HG02870 (cell line): ENCODE measurements around the gene SHLD2.
"Not testable (repeated sequence)": the region's sequence is repeated elsewhere in the genome, so short reads cannot be mapped to it uniquely, and the experiment has no call there.

Source experiments
- ATAC-seq: cut with Tn5 transposase; IDR thresholded peaks from one replicate; pipeline ENCODE4 v1.9.1; 2021; ENCODE audit warnings: mild to moderate bottlenecking, moderate library complexity; ENCODE audit not compliant: unreplicated experiment

The SHLD2 gene

DNA sequence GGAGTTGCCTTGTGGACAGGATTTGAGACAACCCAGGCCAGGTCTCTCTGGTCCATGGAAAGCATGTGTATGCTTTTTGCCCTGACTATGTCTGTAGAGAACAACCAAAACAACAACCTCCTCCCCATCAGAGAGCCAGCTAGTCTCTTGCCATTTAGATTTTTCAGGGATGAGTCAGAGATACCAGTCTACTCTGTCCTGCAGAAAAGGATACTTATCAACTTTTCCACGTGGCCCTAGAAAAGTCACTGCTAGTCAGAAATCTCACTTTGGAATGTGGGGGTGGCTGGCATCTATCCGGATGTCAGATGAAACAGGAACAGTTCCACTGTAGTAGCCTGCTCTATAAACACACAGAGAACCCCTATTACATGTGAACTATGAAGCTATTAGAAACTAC is 116.8 kb downstream of the SHLD2 start:
- ATAC-seq = not testable (repeated sequence)

DNA sequence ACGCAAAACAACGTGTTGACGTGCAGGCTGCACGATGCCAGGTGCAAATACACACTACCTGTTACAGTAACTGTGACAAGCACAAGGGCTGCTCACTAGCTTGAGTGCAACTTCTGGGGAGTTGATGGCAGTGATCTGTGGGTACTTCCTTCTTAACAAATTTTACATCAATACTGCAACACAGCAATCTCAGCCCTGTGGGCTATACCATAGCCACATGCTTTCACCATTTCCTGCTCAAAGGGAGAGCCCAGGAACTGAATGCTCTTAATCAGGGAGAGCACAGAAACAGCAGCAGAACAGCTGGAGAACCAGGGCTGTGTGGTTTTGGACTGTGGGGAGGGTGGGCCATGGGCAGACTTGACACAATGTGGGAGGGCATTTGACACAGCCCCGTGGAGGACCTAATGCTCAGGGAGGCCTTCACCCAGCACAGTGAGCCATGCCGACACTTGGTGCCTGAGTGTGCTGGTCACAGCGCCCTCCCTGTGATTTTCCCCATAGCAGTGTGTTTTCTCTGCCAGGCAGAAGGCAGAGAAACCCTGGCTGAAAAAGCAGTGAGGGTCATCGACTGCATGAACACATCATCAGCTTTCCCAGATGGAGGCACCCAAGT is 118.3 kb downstream of the SHLD2 start:
- not testable (repeated sequence) for ATAC-seq

DNA sequence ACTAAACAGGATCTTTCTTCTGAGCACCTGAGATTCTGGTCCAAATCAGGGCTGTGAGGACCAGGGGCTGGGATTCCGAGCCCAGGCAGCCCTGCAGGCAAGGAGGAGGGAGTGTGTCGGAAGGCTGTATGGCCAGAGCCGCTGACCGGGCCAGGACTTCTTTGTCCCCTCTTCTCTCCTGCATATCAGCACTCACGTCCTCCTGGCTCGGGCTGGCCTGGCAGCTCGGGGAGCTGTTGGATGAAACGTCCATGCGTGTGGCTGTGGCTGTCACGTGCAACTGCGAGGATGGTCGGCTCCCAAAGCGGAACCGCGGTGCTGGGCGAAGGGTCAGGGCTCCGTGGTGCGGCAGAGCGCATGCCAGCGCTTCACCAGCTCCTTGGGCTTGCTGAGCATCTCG is 118.8 kb downstream of the SHLD2 start:
- not testable (repeated sequence) for ATAC-seq

DNA sequence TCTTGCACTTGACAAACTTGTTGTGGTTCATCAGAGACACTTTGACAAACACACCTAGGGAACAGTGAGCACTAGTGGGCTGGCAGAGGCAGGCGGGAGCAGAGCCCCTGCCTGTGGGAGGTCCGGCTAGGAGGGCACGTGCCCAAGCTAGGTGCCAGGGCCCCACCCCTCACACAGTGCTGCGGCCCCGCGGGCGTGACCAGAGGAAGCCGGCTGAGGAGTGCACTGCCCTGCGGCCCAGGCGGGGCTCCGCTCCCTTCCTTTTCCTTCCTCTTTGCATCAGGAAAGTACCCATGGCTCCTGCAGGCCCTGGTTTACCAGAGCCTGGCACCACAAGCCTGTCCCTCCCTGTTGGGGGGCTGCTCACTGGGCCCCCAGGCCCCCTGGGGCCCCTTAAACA is 121.1 kb downstream of the SHLD2 start:
- not testable (repeated sequence) for ATAC-seq

DNA sequence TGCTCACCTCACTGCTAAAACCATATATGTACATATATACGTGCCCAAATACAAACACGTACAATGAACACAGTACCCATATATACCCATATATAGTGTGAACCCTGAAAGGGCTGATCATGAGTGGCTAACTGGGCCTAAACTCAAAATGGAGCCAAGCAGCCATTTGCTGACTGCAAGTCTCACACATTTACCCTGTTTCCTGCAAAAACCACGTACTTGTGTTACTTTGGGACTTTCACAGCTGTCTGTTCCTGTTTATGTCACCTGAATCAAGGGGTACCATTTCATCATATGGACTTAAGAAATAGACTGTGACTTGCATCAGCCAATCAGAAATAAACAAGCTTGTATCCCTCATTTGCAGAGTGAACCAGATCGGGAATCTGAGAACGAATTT is 124.4 kb downstream of the SHLD2 start:
- ATAC-seq = not testable (repeated sequence)

DNA sequence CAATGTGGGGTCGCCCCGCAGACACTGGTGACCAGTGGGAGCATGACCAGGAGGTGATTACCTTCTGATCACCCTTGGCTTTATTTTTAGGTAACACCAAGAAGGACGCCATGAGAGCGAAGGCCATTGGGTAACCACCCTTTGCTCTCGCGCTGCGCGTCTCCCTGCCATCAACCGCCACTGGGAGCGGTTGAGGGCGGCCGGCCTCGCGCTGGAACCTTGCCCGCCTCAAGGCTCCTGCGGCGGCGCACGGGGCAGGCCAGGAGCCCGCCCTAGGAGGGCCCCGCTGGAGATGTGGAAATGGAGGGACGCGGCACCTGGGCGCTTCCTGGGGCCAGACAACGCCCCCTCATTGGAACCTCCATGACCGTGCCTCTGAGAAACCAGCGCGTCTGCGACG is 127.8 kb downstream of the SHLD2 start:
- ATAC-seq = not testable (repeated sequence)

DNA sequence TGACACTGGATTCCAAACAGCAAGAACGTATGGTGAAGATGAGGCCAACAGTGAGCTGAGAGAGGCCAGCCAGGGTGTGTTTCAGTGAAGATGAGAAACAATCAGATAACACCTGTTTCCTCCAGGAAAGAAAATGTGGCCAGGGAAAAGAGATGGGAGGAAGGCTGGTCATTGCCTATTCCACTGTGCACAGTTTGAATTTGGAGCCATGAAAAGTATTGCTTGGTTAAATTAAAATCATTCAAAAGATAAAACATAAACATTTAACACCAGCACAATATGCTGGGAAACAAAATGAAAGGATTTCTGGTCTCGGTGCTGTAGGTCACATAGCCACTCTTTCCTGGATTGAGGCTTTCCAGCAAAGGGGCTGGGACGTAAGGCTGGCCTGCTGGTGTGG is 130.1 kb downstream of the SHLD2 start, which contains the start of gene NUTM2A:
NUTM2A (plus strand) TSS at position 301 of the 400 bp plus-strand sequence. CDS start 383 bp downstream, outside the sequence.
- ATAC-seq = not testable (repeated sequence)

DNA sequence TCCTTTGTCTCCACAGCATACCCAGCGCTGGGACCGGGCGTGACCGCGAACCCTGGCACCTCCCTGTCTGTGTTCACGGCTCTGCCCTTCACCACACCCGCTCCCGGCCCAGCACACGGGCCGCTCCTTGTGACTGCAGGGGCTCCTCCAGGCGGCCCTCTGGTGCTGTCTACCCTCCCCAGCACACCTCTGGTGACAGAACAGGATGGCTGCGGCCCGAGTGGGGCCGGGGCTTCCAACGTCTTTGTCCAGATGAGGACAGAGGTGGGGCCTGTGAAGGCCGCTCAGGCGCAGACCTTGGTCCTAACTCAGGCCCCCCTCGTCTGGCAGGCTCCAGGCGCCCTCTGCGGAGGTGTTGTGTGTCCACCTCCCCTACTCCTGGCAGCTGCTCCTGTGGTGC is 133.2 kb downstream of the SHLD2 start:
- not testable (repeated sequence) for ATAC-seq

DNA sequence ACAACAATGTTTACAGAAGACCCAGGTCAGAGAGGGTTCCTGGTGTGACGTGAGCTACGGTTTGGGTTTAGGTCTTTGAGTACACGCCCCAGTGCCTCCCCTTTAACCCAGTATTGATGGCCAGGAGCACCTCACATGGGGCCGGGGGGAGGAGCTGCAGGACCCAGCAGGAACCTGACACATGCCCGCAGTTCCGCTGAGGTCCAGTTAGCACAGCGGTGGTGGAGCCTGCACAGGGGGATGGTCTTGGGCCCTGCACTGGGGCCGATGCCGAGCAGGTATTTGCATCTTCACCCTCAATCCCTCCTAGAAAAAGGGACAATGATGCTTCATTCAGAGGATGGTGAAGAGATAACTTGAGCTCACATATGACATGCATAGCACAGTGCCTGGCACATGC is 134.2 kb downstream of the SHLD2 start:
- ATAC-seq = not testable (repeated sequence)

DNA sequence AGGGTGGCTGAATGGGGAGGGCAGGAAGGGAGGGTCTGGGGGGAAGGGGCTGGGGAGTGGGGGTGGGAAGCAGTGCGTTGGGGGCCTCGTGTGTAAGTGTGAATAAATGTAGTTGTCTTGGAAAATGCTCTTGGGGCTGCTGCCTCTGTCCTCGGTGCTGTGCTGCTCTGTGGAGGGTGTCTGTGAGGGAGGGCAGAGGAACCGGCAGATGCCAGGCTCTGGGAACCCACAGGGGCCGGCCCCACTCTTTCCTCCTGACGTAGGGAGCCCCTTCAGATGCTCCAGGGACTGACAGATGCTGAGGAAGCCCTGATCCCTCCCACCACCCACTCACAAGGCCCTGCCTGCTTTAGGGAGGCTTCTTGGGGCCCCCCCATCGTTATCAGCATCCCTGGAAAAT is 139.8 kb downstream of the SHLD2 start:
- not testable (repeated sequence) for ATAC-seq

DNA sequence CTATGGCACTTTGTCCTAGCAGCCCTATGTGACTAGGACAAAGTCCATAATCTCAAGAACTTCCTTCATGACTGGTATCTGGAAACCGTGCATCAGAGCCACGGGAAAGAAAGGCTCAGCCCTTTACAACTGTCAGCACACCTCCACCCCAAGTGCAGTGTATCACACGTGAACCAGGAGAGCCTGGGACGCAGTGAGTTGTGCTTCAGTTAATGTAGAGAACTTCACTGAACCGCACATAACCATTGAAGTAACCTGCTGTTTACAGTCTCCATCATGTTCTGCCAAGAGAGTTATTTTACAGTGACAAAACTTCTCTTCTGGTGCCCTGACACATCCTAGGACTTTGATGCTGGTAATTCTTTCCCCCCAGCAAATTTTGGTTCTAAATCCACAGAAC is 142.2 kb downstream of the SHLD2 start:
- not testable (repeated sequence) for ATAC-seq

DNA sequence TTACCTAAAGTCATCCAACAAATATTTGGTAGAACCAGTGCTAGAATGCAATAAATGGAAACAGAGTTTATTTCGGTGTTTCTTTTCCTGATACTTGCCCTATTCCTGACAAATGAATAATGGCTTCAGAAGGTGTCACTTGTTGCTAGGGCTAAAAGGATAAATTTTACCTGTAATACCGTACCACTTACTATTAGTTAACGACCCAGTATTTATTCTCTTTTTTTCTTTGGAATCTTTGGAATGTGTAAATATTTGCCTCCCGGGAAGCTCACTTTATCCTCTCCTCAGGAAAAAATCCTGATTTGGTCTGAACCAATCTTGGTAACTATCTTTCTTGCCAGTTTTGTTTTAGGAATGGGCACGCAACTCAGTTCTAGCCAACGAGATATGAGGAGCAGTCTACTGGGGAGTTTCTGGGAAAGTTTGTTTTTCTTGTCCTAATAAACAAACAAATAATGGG is 144.4 kb downstream of the SHLD2 start:
- not testable (repeated sequence) for ATAC-seq
